AG09309 (cell line): ENCODE measurements around the gene MON2.

Source experiments
- DNase-seq: peaks from one replicate; pipeline ENCODE4 v3.0.0-alpha.2; 2010; ENCODE audit warnings: low read depth
- H3K4me3 ChIP-seq: 2 replicates; pipeline ENCODE4 v1.5.1; 2011; ENCODE audit warnings: mild to moderate bottlenecking, low read depth, low read length, moderate library complexity; ENCODE audit not compliant: control insufficient read depth
- CTCF ChIP-seq: IDR thresholded peaks from 2 replicates; pipeline ENCODE4 v1.5.1; 2011; ENCODE audit warnings: mild to moderate bottlenecking, low read depth, low read length, inconsistent platforms; ENCODE audit not compliant: insufficient read depth, control insufficient read depth; ENCODE audit errors: missing control alignments

Gene MON2

GRCh38 chr12:62517887-62518286 lies 51.3 kb downstream of the MON2 start:
- TF ChIP-seq CTCF = no peak
- DNase-seq = no peak
- H3K4me3 ChIP-seq = no peak overlapping the region

GRCh38 chr12:62519043-62519442 lies 52.4 kb downstream of the MON2 start:
- TF ChIP-seq CTCF = no peak
- DNase-seq = no peak
- H3K4me3 ChIP-seq = no peak overlapping the region

- TF ChIP-seq CTCF = no peak
- no peak overlapping the region for H3K4me3 ChIP-seq
- DNase-seq = no peak
These were observed 53.7 kb downstream of the MON2 start for GRCh38 chr12:62520361-62520760.

- no peak for DNase-seq
- peak; percentile 14 for TF ChIP-seq CTCF
These were observed 56.4 kb downstream of the MON2 start for GRCh38 chr12:62522984-62523383.

GRCh38 chr12:62523619-62524018 lies 57.0 kb downstream of the MON2 start:
- DNase-seq = no peak

More at GRCh38 chr12:62522984-62523383, 56.4 kb downstream of the MON2 start:
- no peak overlapping the region for H3K4me3 ChIP-seq

GRCh38 chr12:62525271-62525670 lies 58.6 kb downstream of the MON2 start:
- no peak overlapping the region for H3K4me3 ChIP-seq
- no peak for DNase-seq
- no peak for TF ChIP-seq CTCF

More at GRCh38 chr12:62523619-62524018, 57.0 kb downstream of the MON2 start:
- H3K4me3 ChIP-seq = no peak overlapping the region
- TF ChIP-seq CTCF = no peak

- no peak for TF ChIP-seq CTCF
- peak; percentile 10 for DNase-seq
- H3K4me3 ChIP-seq = no peak overlapping the region
These were observed 64.0 kb downstream of the MON2 start for GRCh38 chr12:62530596-62530995.
